ENCODE results near the gene NDC80. TPM values are rescaled to one million over a fixed set of nuclear protein-coding genes. Genes with fewer than 3 reads are reported as not detected.

The NDC80 gene
- polyA plus RNA-seq, 3 donors: 0.07 TPM; not detected in 2

DNA sequence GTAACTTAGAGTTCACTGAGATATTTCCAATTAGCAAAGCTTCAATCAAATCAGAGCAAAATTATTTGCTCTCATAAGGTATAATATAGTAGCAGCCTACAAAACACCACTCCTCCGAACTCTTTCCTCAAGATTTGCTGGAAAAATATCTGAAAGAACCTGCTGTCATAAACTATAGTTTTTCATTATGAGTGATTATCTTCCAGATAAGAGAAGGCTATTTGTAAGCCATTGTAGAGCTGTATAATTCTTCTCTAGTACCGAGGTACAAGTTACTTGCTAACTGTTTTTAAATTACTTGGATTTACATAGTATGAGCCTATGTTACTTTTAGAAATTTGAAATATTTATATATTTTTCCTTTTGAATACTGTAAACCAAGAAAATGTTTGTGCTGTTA lies 2.1 kb downstream of the NDC80 start:
- no peaks in the 10 kb centered on the region for H3K9me3 ChIP-seq (replicated peaks in 1 of 2; ENCODE audit: control insufficient read depth in 1 of 2, insufficient read depth in 1 of 2, low read length in 2 of 2)
- peaks cover 35% of the 10 kb centered on the region for H3K4me1 Mint-ChIP-seq
- TF ChIP-seq, protein P1, sequence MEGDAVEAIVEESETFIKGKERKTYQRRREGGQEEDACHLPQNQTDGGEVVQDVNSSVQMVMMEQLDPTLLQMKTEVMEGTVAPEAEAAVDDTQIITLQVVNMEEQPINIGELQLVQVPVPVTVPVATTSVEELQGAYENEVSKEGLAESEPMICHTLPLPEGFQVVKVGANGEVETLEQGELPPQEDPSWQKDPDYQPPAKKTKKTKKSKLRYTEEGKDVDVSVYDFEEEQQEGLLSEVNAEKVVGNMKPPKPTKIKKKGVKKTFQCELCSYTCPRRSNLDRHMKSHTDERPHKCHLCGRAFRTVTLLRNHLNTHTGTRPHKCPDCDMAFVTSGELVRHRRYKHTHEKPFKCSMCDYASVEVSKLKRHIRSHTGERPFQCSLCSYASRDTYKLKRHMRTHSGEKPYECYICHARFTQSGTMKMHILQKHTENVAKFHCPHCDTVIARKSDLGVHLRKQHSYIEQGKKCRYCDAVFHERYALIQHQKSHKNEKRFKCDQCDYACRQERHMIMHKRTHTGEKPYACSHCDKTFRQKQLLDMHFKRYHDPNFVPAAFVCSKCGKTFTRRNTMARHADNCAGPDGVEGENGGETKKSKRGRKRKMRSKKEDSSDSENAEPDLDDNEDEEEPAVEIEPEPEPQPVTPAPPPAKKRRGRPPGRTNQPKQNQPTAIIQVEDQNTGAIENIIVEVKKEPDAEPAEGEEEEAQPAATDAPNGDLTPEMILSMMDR (IDR thresholded peaks at IDR 0.05): no peak
- H3K36me3 ChIP-seq (replicated peaks in 1 of 2; ENCODE audit: control insufficient read depth in 1 of 2, insufficient read depth in 2 of 2, low read length in 2 of 2): peaks cover 15 to 36% of the 10 kb centered on the region in 2 donors
- no CpG with 5 or more reads among the region's 2 CpGs for WGBS (ENCODE audit: insufficient coverage)
- H3K4me3 Mint-ChIP-seq: no peak overlapping the region
- H3K9me3 Mint-ChIP-seq: no peaks in the 10 kb centered on the region
- DNase-seq: no peak
- H3K27ac ChIP-seq (ENCODE audit: low read depth in 1 of 2, low read length in 2 of 2): peak overlapping the region in 1 of 2 donors; percentile 49
- H3K79me2 ChIP-seq (ENCODE audit: insufficient read depth, low read length): peaks cover 95% of the 10 kb centered on the region
- peaks cover 20 to 26% of the 10 kb centered on the region in 2 donors for H3K4me1 ChIP-seq (ENCODE audit: control insufficient read depth in 1 of 2, insufficient read depth in 2 of 2, low read length in 2 of 2)
- H2AFZ ChIP-seq (ENCODE audit: insufficient read depth, low read depth, low read length, poor library complexity, severe bottlenecking): no peak overlapping the region
- no peaks in the 10 kb centered on the region for H3K27me3 ChIP-seq (ENCODE audit: control insufficient read depth in 2 of 2, insufficient read depth in 2 of 2, low read length in 2 of 2)
- no peak overlapping the region for H3K9ac ChIP-seq (ENCODE audit: insufficient read depth, low read length, poor library complexity, severe bottlenecking)
- no peak overlapping the region for H3K4me2 ChIP-seq (replicated peaks; ENCODE audit: extremely low read depth, low read length, poor library complexity, severe bottlenecking)
- H3K27ac Mint-ChIP-seq: no peak overlapping the region
- H3K36me3 Mint-ChIP-seq: peaks cover 19 to 30% of the 10 kb centered on the region in 2 donors
- no peaks in the 10 kb centered on the region for H3K27me3 Mint-ChIP-seq (ENCODE audit: low read depth in 3 of 3)
- no peaks in the 10 kb centered on the region for H4K20me1 ChIP-seq (ENCODE audit: insufficient read depth, low read length)
- intact Hi-C loops (cut with micrococcal nuclease): loop anchor here in 1 of 2 donors (10.0 kb wide), 1 partner anchor 81 kb away; the partner anchor contains the start of gene SMCHD1
- no peak overlapping the region for H3K4me3 ChIP-seq (replicated peaks in 1 of 3; ENCODE audit: low read depth in 2 of 3, low read length in 3 of 3)

DNA sequence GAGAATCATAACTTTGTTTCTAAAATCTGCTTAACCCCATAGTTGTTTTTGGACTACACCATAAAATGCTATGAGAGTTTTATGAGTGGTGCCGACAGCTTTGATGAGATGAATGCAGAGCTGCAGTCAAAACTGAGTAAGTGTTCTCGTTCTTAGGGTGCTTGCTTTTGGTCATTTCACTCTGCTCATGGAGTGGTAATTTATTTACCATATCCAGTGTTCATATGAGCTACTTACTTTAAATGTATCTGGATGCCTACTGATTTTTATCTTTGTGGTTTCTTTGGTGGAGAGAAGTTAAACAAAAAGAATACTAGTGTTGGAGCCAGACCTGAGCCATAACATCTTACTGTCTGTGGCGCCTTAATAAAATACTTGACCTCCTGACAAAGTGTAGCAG lies 16.4 kb downstream of the NDC80 start:
- H3K4me1 Mint-ChIP-seq: no peaks in the 10 kb centered on the region
- H3K27ac ChIP-seq (ENCODE audit: low read depth in 1 of 2, low read length in 2 of 2): peak overlapping the region in 1 of 2 donors; percentile 59
- H3K27me3 ChIP-seq (ENCODE audit: control insufficient read depth in 2 of 2, insufficient read depth in 2 of 2, low read length in 2 of 2): no peaks in the 10 kb centered on the region
- DNase-seq: no peak
- no peak overlapping the region for H2AFZ ChIP-seq (ENCODE audit: insufficient read depth, low read depth, low read length, poor library complexity, severe bottlenecking)
- H3K36me3 ChIP-seq (replicated peaks in 1 of 2; ENCODE audit: control insufficient read depth in 1 of 2, insufficient read depth in 2 of 2, low read length in 2 of 2): peaks cover 56 to 95% of the 10 kb centered on the region in 2 donors
- no peak overlapping the region for H3K4me3 Mint-ChIP-seq
- H3K27ac Mint-ChIP-seq: no peak overlapping the region
- WGBS (ENCODE audit: insufficient coverage): no CpG with 5 or more reads among the region's 3 CpGs
- H3K9me3 Mint-ChIP-seq: no peaks in the 10 kb centered on the region
- intact Hi-C loops (cut with micrococcal nuclease): no loop called here
- H3K36me3 Mint-ChIP-seq: peaks cover 37 to 66% of the 10 kb centered on the region in 2 donors
- H3K9me3 ChIP-seq (replicated peaks in 1 of 2; ENCODE audit: control insufficient read depth in 1 of 2, insufficient read depth in 1 of 2, low read length in 2 of 2): no peaks in the 10 kb centered on the region
- H3K79me2 ChIP-seq (ENCODE audit: insufficient read depth, low read length): peaks cover 6% of the 10 kb centered on the region
- no peak overlapping the region for H3K4me2 ChIP-seq (replicated peaks; ENCODE audit: extremely low read depth, low read length, poor library complexity, severe bottlenecking)
- H3K4me3 ChIP-seq (replicated peaks in 1 of 3; ENCODE audit: low read depth in 2 of 3, low read length in 3 of 3): no peak overlapping the region
- H3K27me3 Mint-ChIP-seq (ENCODE audit: low read depth in 3 of 3): no peaks in the 10 kb centered on the region
- no peaks in the 10 kb centered on the region for H3K4me1 ChIP-seq (ENCODE audit: control insufficient read depth in 1 of 2, insufficient read depth in 2 of 2, low read length in 2 of 2)
- TF ChIP-seq, protein P1 (IDR thresholded peaks at IDR 0.05): no peak
- H3K9ac ChIP-seq (ENCODE audit: insufficient read depth, low read length, poor library complexity, severe bottlenecking): no peak overlapping the region
- H4K20me1 ChIP-seq (ENCODE audit: insufficient read depth, low read length): no peaks in the 10 kb centered on the region

Data from CD14-positive monocyte (primary cell).